ENCODE data around the gene OLFML2A.

GRCh38 chr9:124730772-124731171 is 46.2 kb upstream of the OLFML2A start:
- no peak for TF ChIP-seq POLR2A (IDR thresholded peaks at IDR 0.05; ENCODE audit: low read depth, low read length)
- no peak for TF ChIP-seq RFX5 (IDR thresholded peaks at IDR 0.05; ENCODE audit: low read depth, low read length)
- TF ChIP-seq CEBPB (IDR thresholded peaks at IDR 0.05; ENCODE audit: low read depth, low read length): no peak
- TF ChIP-seq MXI1 (IDR thresholded peaks at IDR 0.05; ENCODE audit: borderline replicate concordance, low read depth, low read length): no peak
- TF ChIP-seq CTCF (conservative IDR thresholded peaks at IDR 0.05; ENCODE audit: low read depth, low read length): no peak
- no peak for TF ChIP-seq RAD21 (IDR thresholded peaks at IDR 0.05; ENCODE audit: low read length)
- TF ChIP-seq CHD1 (IDR thresholded peaks at IDR 0.05; ENCODE audit: low read depth, low read length): no peak
